GM12892 (cell line): ENCODE data around the gene SLC25A24.
"Not testable (repeated sequence)": the region's sequence is repeated elsewhere in the genome, so short reads cannot be mapped to it uniquely, and the experiment has no call there.

Experiments
- DNase-seq: peaks from one replicate; pipeline ENCODE4 v3.0.0; 2011; ENCODE audit not compliant: insufficient read length
- FAIRE-seq: peaks from 2 replicates; lab custom pipeline; 2011; peaks lifted over from hg19 to GRCh38; lab: Jason Lieb, UNC
- POLR2A ChIP-seq: IDR thresholded peaks from 2 replicates; pipeline ENCODE4 v1.6.1; 2011; ENCODE audit warnings: low read depth, low read length, control low read depth
- POLR2AphosphoS5 ChIP-seq: IDR thresholded peaks from 2 replicates; pipeline ENCODE4 v1.6.1; 2011; ENCODE audit warnings: low read depth, low read length, control low read depth
- TAF1 ChIP-seq: IDR thresholded peaks from 2 replicates; pipeline ENCODE4 v1.6.1; 2011; ENCODE audit warnings: low read depth, mild to moderate bottlenecking, control low read depth, low read length, borderline replicate concordance

Gene SLC25A24

GRCh38 chr1:108190001-108190634 is 10.0 kb downstream of the SLC25A24 start:
- FAIRE-seq, result no peak
- TF ChIP-seq POLR2A (no peak), POLR2AphosphoS5 (no peak), TAF1 (no peak)
- DNase-seq, result no peak

- DNase-seq (no peak), FAIRE-seq (no peak)
- no peak for TF ChIP-seq POLR2A
- TF ChIP-seq POLR2AphosphoS5, result no peak
- no peak for TF ChIP-seq TAF1
Measured at GRCh38 chr1:108188801-108189200, 11.3 kb downstream of the SLC25A24 start.

GRCh38 chr1:108182959-108183700 is 17.0 kb downstream of the SLC25A24 start:
- TF ChIP-seq POLR2A (no peak), POLR2AphosphoS5 (no peak), TAF1 (no peak)
- no peak for DNase-seq
- FAIRE-seq, result no peak

DNA sequence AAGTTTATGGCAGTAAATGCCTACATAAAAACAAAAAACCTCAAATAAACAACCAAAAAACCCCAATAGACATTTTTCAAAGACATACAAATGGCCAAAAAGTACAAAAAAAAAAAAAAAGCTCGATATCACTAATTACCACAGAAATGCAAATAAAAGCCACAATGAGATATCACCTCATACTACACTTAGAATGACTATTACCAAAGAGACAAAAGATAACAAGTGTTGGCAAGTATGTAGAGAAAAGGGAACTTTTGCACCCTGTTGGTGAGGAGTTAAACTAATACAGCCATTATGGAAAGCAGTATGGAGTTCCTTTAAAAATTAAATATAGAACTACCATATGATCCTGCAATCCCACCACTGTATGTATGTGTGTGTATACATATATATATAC is 21.1 kb downstream of the SLC25A24 start:
- DNase-seq (no peak), FAIRE-seq (no peak)
- TF ChIP-seq POLR2A, result no peak
- no peak for TF ChIP-seq POLR2AphosphoS5
- no peak for TF ChIP-seq TAF1

DNA sequence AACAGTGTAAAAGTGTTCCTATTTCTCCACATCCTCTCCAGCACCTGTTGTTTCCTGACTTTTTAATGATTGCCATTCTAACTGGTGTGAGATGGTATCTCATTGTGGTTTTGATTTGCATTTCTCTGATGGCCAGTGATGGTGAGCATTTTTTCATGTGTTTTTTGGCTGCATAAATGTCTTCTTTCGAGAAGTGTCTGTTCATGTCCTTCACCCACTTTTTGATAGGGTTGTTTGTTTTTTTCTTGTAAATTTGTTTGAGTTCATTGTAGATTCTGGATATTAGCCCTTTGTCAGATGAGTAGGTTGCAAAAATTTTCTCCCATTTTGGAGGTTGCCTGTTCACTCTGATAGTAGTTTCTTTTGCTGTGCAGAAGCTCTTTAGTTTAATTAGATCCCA is 37.7 kb downstream of the SLC25A24 start:
- FAIRE-seq, DNase-seq: not testable (repeated sequence)

DNA sequence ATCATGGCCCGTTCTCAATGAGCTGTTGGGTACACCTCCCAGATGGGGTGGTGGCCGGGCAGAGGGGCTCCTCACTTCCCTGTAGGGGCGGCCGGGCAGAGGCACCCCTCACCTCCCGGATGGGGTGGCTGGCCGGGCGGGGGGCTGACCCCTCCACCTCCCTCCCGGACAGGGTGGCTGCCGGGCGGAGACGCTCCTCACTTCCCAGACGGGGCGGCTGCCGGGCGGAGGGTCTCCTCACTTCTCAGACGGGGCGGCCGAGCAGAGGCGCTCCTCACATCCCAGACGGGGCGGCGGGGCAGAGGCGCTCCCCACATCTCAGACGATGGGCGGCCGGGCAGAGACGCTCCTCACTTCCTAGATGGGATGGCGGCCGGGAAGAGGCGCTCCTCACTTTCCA is 40.2 kb downstream of the SLC25A24 start:
- not testable (repeated sequence) for FAIRE-seq, DNase-seq

GRCh38 chr1:108158893-108159453 is 41.2 kb downstream of the SLC25A24 start:
- DNase-seq (no peak), FAIRE-seq (no peak)
- no peak for TF ChIP-seq POLR2AphosphoS5
- no peak for TF ChIP-seq POLR2A
- no peak for TF ChIP-seq TAF1

DNA sequence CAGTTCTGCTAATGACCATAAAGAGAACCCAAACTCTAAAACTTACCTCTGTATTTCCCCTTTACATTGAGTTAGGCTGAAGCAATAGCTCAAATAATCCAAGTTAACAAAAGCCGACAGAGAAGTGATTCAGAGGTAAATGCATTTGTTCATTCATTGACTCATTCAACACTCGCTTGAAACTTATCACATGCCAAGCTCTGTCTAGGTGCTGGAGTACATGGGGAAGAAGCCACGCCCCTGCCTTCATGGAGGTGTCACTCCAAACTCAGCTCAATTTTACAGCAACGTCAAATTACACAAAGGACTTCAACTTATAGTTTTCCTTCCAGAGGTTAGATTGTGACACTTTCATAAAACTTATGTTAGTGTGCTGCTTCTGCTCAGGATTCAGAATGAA is 45.8 kb downstream of the SLC25A24 start:
- FAIRE-seq, result no peak
- no peak for TF ChIP-seq POLR2A
- no peak for TF ChIP-seq POLR2AphosphoS5

DNA sequence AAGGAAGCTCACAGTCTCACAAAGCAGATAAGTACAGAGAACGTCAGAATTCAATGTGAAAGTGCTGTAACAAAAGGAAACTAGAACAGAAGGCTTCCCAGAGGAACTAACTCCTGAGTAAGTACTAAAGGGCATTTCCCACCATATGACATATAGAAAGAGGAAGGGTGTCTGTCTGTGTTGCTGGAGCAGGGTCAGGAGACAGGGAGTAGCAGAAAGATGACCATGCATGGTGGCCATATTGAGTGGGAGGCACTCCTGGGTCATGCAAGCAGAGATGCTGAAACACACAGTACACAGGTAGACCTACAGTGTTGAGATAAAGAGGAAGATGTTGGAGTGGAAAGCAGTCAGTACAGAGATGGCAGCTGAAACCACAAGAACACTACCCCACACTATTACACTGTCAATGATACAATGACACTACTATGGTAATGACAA is 47.3 kb downstream of the SLC25A24 start:
- FAIRE-seq, result no peak
- DNase-seq, result no peak
- TF ChIP-seq TAF1, result no peak
- no peak for TF ChIP-seq POLR2A
- no peak for TF ChIP-seq POLR2AphosphoS5

More for the DNA sequence above, 45.8 kb downstream of the SLC25A24 start:
- DNase-seq, result no peak

DNA sequence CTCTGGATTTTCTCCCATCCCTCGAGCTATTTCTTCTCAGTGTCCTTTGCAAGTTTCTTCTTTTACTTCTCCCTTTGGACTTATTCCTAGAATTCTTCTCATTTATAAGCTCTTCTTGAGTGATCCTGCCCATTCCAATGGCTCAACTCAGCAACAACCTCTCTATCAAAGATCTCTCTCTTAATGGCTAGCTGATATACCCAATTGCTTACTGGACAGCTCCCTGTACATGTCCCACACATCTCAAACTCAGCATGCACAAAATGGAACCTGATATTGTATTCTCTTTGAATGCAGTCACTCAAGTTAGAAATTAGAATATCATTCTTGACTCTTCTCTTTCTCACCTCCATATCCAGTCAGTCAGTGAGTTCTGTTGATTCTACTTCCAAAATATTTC is 48.6 kb downstream of the SLC25A24 start:
- TF ChIP-seq TAF1 (no peak), POLR2A (no peak), POLR2AphosphoS5 (no peak)
- FAIRE-seq (no peak), DNase-seq (no peak)

DNA sequence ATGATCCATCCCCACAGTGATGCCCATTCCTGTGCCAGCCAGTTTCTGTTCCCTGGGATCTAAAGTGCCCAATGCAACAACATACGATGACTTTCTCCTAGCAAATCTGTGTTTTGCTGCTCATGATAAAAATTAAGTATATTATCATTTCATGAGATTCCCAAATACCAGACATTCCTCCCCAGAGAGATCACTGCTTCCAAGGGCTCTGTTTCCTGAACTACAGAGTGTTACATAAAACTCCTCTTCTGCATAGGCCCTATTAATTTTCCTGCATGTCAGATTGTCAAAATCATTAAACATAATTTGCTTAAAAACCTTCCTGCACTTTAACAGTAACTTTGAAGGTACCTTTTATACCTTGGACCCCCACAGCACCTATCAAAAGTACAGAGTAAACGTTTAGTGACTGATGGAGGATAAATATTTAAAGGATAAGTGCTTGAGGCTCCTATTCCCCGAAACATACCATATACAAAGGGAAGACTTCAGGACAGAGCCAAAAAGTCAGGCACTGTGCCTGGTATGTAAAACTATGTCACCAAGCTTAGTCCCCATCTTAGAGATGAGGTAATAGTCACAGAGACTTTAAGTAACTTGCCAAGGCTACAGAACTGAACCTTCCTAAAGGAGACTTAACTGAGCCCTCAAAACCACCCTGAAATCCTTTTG is 50.2 kb downstream of the SLC25A24 start:
- DNase-seq, result no peak
- TF ChIP-seq TAF1 (no peak), POLR2A (no peak), POLR2AphosphoS5 (no peak)
- no peak for FAIRE-seq

GRCh38 chr1:108144569-108144968 is 55.6 kb downstream of the SLC25A24 start:
- not testable (repeated sequence) for DNase-seq, FAIRE-seq
